Activated CD4-positive, alpha-beta memory T cell treated with anti-CD3 and anti-CD28 coated beads for 36 hours (primary cell): Measurements from ENCODE around the gene DHRS12. TPM values are rescaled to one million over a fixed set of nuclear protein-coding genes. Genes with fewer than 3 reads are reported as not detected.
A peak's percentile ranks its signal among the peaks of the same experiment; 100 is the strongest.

Experiments used
- CTCF ChIA-PET: fragments of 350-600 bp; sonication (Branson Sonifier 250); formaldehyde crosslinking; loops from one replicate; lab custom pipeline; 2021; ENCODE audit warnings: antibody characterized with exemption, inconsistent platforms; lab: Charles Lee
- POLR2A ChIA-PET: fragments of 350-600 bp; sonication (Branson Sonifier 250); formaldehyde crosslinking; loops from one replicate; lab custom pipeline; 2021; ENCODE audit warnings: antibody characterized with exemption; lab: Charles Lee
- DNase-seq: peaks from one replicate; pipeline ENCODE4 v3.0.0-alpha.2; 2020
- H3K27ac Mint-ChIP-seq: one replicate; pipeline ENCODE4 v1.8.0; 2021; ENCODE audit warnings: mixed read lengths
- H3K27me3 Mint-ChIP-seq: one replicate; pipeline ENCODE4 v1.8.0; 2021; ENCODE audit warnings: mixed read lengths
- H3K36me3 Mint-ChIP-seq: one replicate; pipeline ENCODE4 v1.8.0; 2021; ENCODE audit warnings: mixed read lengths
- H3K4me1 Mint-ChIP-seq: one replicate; pipeline ENCODE4 v1.8.0; 2021; ENCODE audit warnings: low read depth, mixed read lengths
- H3K4me3 Mint-ChIP-seq: one replicate; pipeline ENCODE4 v1.8.0; 2021; ENCODE audit warnings: mild to moderate bottlenecking, mixed read lengths
- H3K9me3 Mint-ChIP-seq: one replicate; pipeline ENCODE4 v1.8.0; 2021; ENCODE audit warnings: mixed read lengths
- intact Hi-C: fragments of 100-400 bp; cut with micrococcal nuclease; formaldehyde crosslinking; loops from one replicate; pipeline ENCODE4 v1.15.1; 2023
- total RNA-seq, 2 experiments: library from RNA; stranded (reverse); gene quantifications; one replicate each; pipeline ENCODE4 v1.2.3, GENCODE V29; 2021

Gene DHRS12
- total RNA-seq, 2 experiments from 2014 or later = 6.7 to 7.0 TPM

DNA sequence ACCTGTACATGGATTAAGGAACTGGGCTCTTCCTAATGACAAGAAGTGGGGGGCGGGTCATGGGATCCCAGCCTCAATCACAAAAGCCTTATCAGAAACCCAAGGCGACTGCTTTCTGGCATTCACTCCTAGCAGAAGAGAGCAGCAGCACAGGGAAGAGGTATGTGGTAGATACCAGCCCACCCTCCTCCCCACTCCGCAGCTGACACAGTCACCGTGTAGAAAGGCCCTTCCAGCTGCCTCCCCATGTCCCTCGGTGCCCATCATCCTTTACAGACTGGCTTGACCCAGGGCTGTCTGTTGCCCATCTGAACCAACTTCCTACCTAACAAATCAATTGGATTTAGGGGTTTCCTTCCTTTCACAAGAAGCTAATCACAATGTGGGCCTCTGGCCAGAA lies 3.1 kb upstream of the DHRS12 start:
- no peak for DNase-seq
- Mint-ChIP-seq H3K27me3 (peaks cover 2% of the 10 kb centered on the region), H3K27ac (no peak overlapping the region), H3K36me3 (peaks cover 9% of the 10 kb centered on the region), H3K4me1 (peaks cover 56% of the 10 kb centered on the region), H3K9me3 (no peaks in the 10 kb centered on the region), H3K4me3 (no peak overlapping the region)
- ChIA-PET CTCF (interaction anchor here (0.6 to 3.4 kb wide), 2 partner anchors 8 to 673 kb away, joined by 3 to 38 read pairs; no protein-coding TSS in a partner anchor), POLR2A (no interaction called here)
- intact Hi-C loops = no loop called here

DNA sequence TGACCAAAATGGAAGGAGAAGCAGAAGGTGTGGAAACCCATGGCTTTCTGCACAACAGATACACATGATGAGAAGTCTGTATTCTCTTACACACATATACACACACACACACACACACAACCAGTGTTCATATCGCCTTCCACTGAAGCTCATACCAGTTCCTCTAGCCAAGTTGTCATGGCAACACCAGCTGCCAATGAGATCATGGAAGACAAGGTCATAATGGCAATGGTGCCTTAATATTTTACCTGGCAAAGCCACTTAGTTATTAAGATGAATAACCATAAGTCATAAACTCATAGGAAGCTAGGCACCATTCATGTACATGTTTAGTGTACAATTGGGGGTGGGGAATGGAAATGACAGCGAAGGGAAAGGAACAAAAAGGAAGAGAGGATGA lies 2.6 kb upstream of the DHRS12 start:
- ChIA-PET POLR2A (no interaction called here), CTCF (interaction anchor here (3.4 kb wide), 1 partner anchor 9 kb away, joined by 38 read pairs; no protein-coding TSS in a partner anchor)
- DNase-seq = peak; percentile 31
- Mint-ChIP-seq H3K36me3 (peaks cover 9% of the 10 kb centered on the region), H3K4me1 (peaks cover 56% of the 10 kb centered on the region), H3K4me3 (no peak overlapping the region), H3K27me3 (peaks cover 2% of the 10 kb centered on the region), H3K27ac (no peak overlapping the region), H3K9me3 (no peaks in the 10 kb centered on the region)
- intact Hi-C loops = no loop called here

- ChIA-PET POLR2A (interaction anchor here (0.8 to 1.9 kb wide), 6 partner anchors 8 to 353 kb away, joined by 3 to 8 read pairs (median 4); partner anchors contain the start of gene INTS6), CTCF (interaction anchor here (1.0 to 3.4 kb wide), 2 partner anchors 9 to 26 kb away, joined by 4 to 38 read pairs; no protein-coding TSS in a partner anchor)
- Mint-ChIP-seq H3K9me3 (no peaks in the 10 kb centered on the region), H3K36me3 (peaks cover 9% of the 10 kb centered on the region), H3K27me3 (peaks cover 2% of the 10 kb centered on the region), H3K27ac (no peak overlapping the region), H3K4me3 (no peak overlapping the region), H3K4me1 (peaks cover 56% of the 10 kb centered on the region)
- no peak for DNase-seq
- intact Hi-C loops = no loop called here
These were observed 2.0 kb upstream of the DHRS12 start for GRCh38 chr13:51805925-51806324.

- ChIA-PET POLR2A (interaction anchor here (0.7 to 1.9 kb wide), 8 partner anchors 9 to 353 kb away, joined by 3 to 8 read pairs (median 4); partner anchors contain the start of gene INTS6), CTCF (interaction anchor here (1.0 to 3.4 kb wide), 2 partner anchors 10 to 26 kb away, joined by 4 to 38 read pairs; no protein-coding TSS in a partner anchor)
- H3K4me1 Mint-ChIP-seq = peaks cover 58% of the 10 kb centered on the region
- peaks cover 9% of the 10 kb centered on the region for H3K36me3 Mint-ChIP-seq
- peak overlapping the region; percentile 100 for H3K27ac Mint-ChIP-seq
- intact Hi-C loops = no loop called here
- H3K4me3 Mint-ChIP-seq = peak overlapping the region; percentile 89
- H3K27me3 Mint-ChIP-seq = peaks cover 2% of the 10 kb centered on the region
- no peak for DNase-seq
- no peaks in the 10 kb centered on the region for H3K9me3 Mint-ChIP-seq
These were observed 1.4 kb upstream of the DHRS12 start for GRCh38 chr13:51805313-51805712.

GRCh38 chr13:51804295-51805172 lies 571 bp upstream of the DHRS12 start:
- Mint-ChIP-seq H3K9me3 (no peaks in the 10 kb centered on the region), H3K4me1 (peaks cover 59% of the 10 kb centered on the region), H3K27ac (peak overlapping the region; percentile 100), H3K36me3 (peaks cover 9% of the 10 kb centered on the region), H3K27me3 (peaks cover 2% of the 10 kb centered on the region), H3K4me3 (peak overlapping the region; percentile 89)
- ChIA-PET CTCF (interaction anchor here (1.0 to 3.4 kb wide), 2 partner anchors 11 to 27 kb away, joined by 4 to 38 read pairs; no protein-coding TSS in a partner anchor), POLR2A (interaction anchor here (0.7 to 1.9 kb wide), 6 partner anchors 10 to 352 kb away, joined by 3 to 8 read pairs (median 4); partner anchors contain the start of gene INTS6)
- DNase-seq = peak; percentile 69
- intact Hi-C loops = loop anchor here (5.0 kb wide), 1 partner anchor 648 kb away; the partner anchor contains the start of gene VPS36

DNA sequence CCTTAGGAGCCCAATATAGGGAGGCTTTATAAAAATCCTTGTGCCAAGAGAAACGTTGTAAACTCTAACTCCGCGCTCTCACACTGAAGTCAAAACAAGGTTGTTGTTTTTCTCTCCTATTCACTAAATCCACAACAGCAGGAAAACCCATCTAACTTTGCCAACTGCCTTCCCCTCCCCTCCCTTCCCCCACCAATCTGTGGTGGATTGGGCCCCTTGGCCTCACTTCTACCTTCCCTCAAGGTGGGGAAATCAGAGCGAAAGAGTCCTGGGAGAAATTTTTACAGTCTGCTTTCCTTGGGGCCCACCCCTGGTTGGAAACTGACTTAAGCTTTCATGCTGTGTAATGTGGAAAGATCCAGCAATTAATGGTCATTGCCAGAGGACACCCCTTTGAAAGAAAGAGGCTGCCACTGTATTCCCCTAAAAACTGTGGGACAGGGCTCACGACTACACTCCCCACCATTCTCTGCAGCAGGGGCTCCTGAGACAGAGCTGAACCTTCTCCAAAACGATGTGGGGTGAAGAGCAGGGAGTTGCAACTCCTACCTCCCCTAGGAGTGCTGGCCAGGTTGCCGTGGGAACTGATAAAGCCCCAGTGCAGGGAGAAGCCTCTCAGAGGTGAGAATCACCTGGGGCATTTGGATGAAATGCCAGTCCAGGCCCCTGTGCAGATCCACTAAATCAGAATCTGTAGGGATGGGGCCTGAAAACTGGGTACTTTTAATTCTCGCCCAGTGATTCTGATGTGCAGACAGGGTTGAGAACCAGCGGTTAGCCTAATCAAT lies 1.1 kb downstream of the DHRS12 start:
- Mint-ChIP-seq H3K27ac (peak overlapping the region; percentile 100), H3K4me3 (peak overlapping the region; percentile 94), H3K4me1 (peaks cover 58% of the 10 kb centered on the region), H3K36me3 (peaks cover 5% of the 10 kb centered on the region), H3K9me3 (no peaks in the 10 kb centered on the region), H3K27me3 (peaks cover 2% of the 10 kb centered on the region)
- peak; percentile 24 for DNase-seq
- intact Hi-C loops = loop anchor here (1.0 to 5.0 kb wide), 9 partner anchors 16 to 649 kb away; partner anchors contain the start of genes ALG11, INTS6, VPS36 and WDFY2
- ChIA-PET POLR2A (interaction anchor here (0.7 to 2.3 kb wide), 14 partner anchors 10 to 1674 kb away, joined by 3 to 17 read pairs (median 4); partner anchors contain the start of gene INTS6), CTCF (interaction anchor here (0.6 to 3.5 kb wide), 8 partner anchors 9 to 368 kb away, joined by 3 to 17 read pairs (median 5); no protein-coding TSS in a partner anchor)

GRCh38 chr13:51801631-51802099 lies 2.3 kb downstream of the DHRS12 start:
- CTCF ChIA-PET = interaction anchor here (0.7 to 3.5 kb wide), 6 partner anchors 8 to 515 kb away, joined by 3 to 17 read pairs (median 8); no protein-coding TSS in a partner anchor
- POLR2A ChIA-PET = interaction anchor here (0.9 to 2.3 kb wide), 11 partner anchors 8 to 349 kb away, joined by 3 to 17 read pairs (median 4); partner anchors contain the start of gene INTS6
- Mint-ChIP-seq H3K4me3 (peak overlapping the region; percentile 94), H3K27me3 (peaks cover 2% of the 10 kb centered on the region), H3K36me3 (peaks cover 5% of the 10 kb centered on the region), H3K9me3 (no peaks in the 10 kb centered on the region), H3K4me1 (peaks cover 53% of the 10 kb centered on the region), H3K27ac (peak overlapping the region; percentile 100)
- no peak for DNase-seq
- intact Hi-C loops = loop anchor here (1.0 to 5.0 kb wide), 4 partner anchors 157 to 651 kb away; partner anchors contain the start of genes VPS36 and WDFY2

- no peaks in the 10 kb centered on the region for H3K9me3 Mint-ChIP-seq
- ChIA-PET POLR2A (interaction anchor here (1.3 to 1.5 kb wide), 2 partner anchors 36 to 347 kb away, joined by 4 to 9 read pairs; partner anchors contain the start of gene INTS6), CTCF (interaction anchor here (0.8 to 3.5 kb wide), 6 partner anchors 10 to 674 kb away, joined by 3 to 17 read pairs (median 9); no protein-coding TSS in a partner anchor)
- DNase-seq = no peak
- H3K4me1 Mint-ChIP-seq = peaks cover 41% of the 10 kb centered on the region
- no peak overlapping the region for H3K4me3 Mint-ChIP-seq
- peak overlapping the region; percentile 42 for H3K27ac Mint-ChIP-seq
- intact Hi-C loops = loop anchor here (5.0 kb wide), 1 partner anchor 652 kb away; the partner anchor contains the start of gene VPS36
- peaks cover 5% of the 10 kb centered on the region for H3K36me3 Mint-ChIP-seq
- peaks cover 2% of the 10 kb centered on the region for H3K27me3 Mint-ChIP-seq
These were observed 3.5 kb downstream of the DHRS12 start for GRCh38 chr13:51800486-51800885.

GRCh38 chr13:51799261-51799660 lies 4.7 kb downstream of the DHRS12 start:
- CTCF ChIA-PET = interaction anchor here (0.6 to 5.8 kb wide), 9 partner anchors 9 to 513 kb away, joined by 3 to 75 read pairs (median 15); no protein-coding TSS in a partner anchor
- no peak for DNase-seq
- POLR2A ChIA-PET = interaction anchor here (1.2 kb wide), 1 partner anchor 346 kb away, joined by 4 read pairs; the partner anchor contains the start of gene INTS6
- Mint-ChIP-seq H3K4me3 (no peak overlapping the region), H3K27me3 (peaks cover 2% of the 10 kb centered on the region), H3K27ac (no peak overlapping the region), H3K36me3 (peaks cover 3% of the 10 kb centered on the region), H3K9me3 (no peaks in the 10 kb centered on the region), H3K4me1 (peaks cover 34% of the 10 kb centered on the region)
- intact Hi-C loops = loop anchor here (5.0 to 10.0 kb wide), 2 partner anchors 512 to 574 kb away; partner anchors contain the start of gene FAM124A

GRCh38 chr13:51797664-51798488 lies 6.1 kb downstream of the DHRS12 start:
- H3K27me3 Mint-ChIP-seq = no peaks in the 10 kb centered on the region
- peak; percentile 76 for DNase-seq
- peaks cover 43% of the 10 kb centered on the region for H3K4me1 Mint-ChIP-seq
- no peak overlapping the region for H3K27ac Mint-ChIP-seq
- H3K36me3 Mint-ChIP-seq = peaks cover under 1% of the 10 kb centered on the region
- intact Hi-C loops = loop anchor here (1.0 to 10.0 kb wide), 3 partner anchors 511 to 673 kb away; partner anchors contain the start of gene FAM124A
- ChIA-PET POLR2A (interaction anchor here (0.9 to 1.6 kb wide), 3 partner anchors 344 to 347 kb away, joined by 4 to 9 read pairs (median 5); partner anchors contain the start of gene INTS6), CTCF (interaction anchor here (0.6 to 5.8 kb wide), 56 partner anchors 8 to 687 kb away, joined by 3 to 75 read pairs (median 4); partner anchors contain the start of gene C13orf42)
- H3K4me3 Mint-ChIP-seq = no peak overlapping the region
- no peaks in the 10 kb centered on the region for H3K9me3 Mint-ChIP-seq
